GM19025 (cell line): ENCODE data around the gene CLDN5.

ENCODE experiments used
- ATAC-seq: cut with Tn5 transposase; IDR thresholded peaks from one replicate; pipeline ENCODE4 v1.9.1; 2021; ENCODE audit warnings: mild to moderate bottlenecking, low read depth, moderate library complexity; ENCODE audit not compliant: unreplicated experiment

CLDN5 gene, protein sequence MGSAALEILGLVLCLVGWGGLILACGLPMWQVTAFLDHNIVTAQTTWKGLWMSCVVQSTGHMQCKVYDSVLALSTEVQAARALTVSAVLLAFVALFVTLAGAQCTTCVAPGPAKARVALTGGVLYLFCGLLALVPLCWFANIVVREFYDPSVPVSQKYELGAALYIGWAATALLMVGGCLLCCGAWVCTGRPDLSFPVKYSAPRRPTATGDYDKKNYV

DNA sequence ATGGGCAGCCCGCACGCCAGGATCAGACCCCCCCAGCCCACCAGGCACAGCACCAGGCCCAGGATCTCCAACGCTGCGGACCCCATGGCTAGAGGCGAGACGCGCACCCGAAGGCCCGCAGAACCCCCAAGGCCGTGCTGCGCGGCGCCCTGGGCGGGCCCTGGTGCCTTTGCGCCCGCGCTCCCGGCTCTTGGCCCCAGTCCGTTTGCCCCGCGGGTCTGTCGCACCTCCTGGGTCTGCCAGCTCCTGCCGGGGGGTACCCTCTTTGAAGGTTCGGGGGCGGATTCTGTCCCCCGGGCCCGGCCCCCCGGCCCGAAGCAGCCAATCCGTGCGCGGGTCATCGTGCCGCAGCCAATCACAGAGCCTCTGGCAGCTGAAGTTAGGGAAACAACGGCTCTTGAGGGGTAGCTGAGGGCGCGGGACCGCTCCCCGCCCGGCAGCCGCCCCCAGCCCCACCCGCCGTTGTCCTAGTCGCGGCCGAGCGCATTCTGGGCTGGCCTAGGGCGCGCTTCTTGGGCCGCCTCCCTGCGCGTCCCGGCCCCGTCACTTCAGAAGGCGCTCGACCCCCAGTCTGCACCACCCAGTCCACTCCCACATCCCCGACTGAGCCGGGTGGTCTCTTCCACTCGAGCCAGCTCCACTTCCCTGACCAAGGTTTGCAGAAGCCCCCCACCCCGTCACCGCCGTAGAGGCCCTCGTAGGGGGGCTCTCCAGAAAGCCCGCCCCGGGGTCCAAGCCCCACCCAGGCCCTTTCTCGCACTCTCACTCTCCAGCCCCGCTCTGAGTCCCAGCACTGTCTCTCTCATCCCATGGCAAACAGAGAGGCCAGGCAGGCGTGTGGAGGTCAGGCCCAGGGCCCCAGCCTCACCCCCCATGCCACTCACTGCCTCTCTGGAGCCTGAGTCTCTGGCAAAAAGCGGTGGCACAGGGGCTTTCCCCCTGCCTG is at the start of gene CLDN5:
CLDN5 (minus strand) TSS at position 241 of the 946 bp plus-strand sequence; CDS start at position 86, 155 bp downstream.
- no peak for ATAC-seq

DNA sequence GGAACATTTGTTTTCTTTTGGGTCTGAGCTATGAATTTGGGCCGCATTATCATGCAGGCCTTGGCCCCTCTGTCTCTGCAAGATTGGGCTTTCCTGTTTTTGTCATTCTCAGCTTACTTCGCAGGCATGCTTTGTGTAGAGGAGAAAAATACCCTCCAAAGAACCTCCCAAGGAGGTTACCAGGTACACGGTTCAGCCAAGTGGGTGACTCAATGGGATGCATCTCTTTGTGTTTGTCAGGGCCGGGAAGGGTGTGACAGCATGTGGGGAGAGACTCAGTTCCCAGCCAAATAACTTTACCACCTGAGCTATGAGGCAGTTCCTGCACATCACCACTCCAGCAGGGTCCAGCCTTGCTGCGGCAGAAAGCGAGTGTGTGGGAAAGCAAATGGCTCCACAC is 47.8 kb upstream of the CLDN5 start:
- no peak for ATAC-seq

GRCh38 chr22:19571207-19571795 is 47.1 kb upstream of the CLDN5 start:
- ATAC-seq, result no peak

DNA sequence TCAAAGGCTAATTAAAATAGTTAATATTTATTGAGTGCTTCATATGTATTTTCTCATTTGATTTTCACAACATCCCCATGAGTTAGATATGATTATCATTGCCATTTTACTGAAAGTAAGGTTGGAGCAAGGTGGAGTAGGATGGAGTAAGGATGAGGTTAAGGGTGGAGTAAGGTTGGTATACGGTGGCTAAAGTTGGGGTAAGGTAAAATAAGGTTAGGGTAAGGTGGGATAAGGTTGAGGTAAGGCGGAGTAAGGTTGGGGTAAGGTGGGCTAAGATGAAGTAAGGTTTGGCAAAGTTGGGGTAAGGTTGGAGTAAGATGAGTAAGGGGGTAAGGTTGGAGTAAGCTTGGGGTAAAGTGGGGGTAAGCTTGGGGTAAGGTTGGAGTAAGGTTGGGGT is 45.8 kb upstream of the CLDN5 start:
- ATAC-seq, result no peak

GRCh38 chr22:19569276-19569640 is 45.0 kb upstream of the CLDN5 start:
- no peak for ATAC-seq

- no peak for ATAC-seq
Measured at GRCh38 chr22:19568337-19569275, 44.4 kb upstream of the CLDN5 start.

DNA sequence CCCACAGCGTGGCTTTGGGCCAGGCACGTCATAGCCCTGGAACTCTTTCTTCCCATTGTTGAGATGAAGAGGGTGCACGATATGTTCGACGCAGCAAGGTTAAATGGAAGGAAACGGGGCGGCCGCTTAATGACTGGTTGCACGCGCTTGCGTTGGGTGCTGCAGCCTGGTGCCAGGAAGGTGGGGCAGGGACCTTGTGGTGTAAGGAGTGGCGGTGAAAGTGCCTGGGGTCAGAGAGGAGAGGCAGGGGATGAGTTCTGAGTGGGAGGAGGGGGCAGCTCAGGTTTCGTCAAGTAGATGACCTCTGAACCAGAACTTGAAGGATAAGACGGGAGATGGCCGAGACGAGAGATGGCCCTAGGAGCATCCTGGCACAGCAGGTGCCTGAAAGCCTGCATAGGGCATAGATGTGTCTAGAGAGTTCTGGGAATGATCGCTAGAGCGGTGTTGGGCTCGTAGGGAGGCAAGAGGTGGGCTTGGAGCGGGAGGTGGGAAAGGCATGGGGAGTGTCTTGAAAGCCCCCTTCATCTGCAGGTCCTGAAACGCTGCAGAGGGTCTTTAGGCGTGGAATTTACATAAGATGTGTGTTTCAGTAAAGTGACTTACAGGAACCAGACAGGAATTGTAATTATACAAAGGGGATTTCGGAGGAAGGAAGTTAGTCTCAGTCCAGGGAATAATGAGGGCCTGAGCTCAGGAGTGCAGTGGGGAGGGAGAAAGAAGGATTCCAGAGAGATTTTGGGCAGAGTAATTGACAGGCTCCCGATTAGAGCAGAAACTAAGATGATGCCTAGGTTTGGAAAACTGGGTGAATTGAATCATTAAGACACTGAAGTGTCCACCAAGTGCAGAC is 43.2 kb upstream of the CLDN5 start:
- no peak for ATAC-seq

DNA sequence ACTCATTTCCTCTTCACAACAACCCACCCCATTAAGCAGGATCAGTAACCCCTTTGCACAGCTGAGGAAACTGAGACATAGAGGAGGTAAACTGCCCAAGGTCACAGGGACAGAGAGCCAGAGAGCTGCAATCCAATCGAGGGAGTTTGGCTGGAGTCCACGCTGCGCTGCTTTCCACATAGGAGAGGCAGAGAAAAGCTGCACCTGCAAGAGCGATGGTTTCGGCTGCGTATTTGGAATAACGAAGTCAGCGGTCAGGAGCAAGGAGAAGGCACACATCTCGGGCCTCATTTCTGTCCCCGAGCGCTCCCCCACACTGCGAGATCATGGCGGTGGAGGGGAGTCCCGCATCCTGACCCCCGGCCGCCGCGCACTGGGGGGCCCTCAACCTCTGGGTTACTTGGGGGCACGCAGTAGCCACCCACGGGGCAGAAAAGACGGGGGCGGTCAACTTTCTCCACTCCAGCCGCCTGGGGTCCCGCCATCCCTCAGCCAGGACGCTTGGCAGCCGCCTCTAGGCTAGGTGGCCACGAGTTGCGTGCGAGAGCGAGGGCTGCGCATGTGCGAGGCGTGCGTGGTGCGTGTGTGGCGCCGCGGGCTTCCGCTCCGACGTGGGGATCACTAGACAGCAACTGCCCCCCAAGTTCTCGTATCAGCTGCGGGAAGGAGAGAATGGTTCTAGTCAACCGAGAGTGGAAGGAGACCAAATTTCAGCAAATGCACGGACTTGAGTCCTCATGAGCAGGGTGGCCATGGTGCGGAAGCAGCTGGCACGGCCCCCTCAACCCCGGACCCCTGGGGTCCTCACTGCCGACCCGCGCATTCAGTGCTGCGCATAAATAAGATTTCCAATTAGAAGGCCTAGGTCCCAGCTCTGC is 42.3 kb upstream of the CLDN5 start:
- ATAC-seq, result no peak

- no peak for ATAC-seq
Measured at GRCh38 chr22:19565382-19566278, 41.4 kb upstream of the CLDN5 start.

GRCh38 chr22:19559956-19560355 is 35.7 kb upstream of the CLDN5 start:
- ATAC-seq, result no peak

DNA sequence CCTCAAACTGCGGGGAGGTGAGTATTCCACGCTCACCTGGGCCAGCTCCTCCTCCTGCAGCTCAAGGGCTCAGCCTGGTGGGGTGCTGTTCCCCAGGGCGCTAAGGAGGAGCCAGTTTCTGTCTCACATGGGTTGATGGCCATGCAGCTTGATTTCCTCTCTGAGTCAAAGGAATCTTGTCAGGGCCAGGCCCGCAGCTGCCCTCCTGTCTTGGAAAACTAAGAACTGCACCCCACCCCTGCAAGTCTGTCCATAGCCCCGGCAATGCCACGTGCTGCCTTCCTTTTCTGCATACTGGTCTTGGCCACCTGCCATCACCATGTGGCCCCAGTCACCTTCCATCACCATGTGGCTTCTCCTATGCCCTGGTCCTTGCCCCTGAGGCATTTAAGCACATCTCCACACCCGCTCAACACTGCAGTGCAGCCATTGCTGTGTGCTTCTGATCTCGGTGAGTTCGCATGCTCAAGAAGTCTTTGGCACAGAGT is 35.2 kb upstream of the CLDN5 start:
- ATAC-seq, result no peak

DNA sequence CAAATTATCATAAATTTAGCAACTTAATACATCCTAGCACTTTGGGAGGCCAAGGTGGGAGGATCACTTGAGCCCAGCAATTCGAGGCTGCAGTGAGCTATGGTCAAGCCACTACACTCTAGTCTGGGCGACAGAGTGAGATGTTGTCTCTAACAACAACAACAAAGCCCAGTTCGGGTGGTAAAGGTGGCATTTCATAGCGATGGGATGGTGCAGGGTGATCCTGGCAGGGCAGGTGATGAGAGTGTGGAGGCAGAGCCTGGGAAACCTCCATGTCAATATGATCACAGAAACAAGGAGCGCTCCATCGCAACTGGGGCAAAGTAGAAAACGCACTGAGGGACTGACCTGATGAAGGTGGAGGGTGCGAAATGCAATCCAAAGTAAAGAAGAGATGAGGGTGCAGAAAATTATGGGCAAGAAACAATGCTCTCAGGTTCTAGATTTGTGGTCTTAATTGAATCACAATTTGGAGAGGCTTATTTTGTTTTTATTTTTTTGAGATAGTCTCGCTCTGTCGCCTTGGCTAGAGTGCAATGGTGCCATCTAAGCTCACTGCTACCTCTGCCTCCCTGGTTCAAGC is 32.8 kb upstream of the CLDN5 start:
- no peak for ATAC-seq

DNA sequence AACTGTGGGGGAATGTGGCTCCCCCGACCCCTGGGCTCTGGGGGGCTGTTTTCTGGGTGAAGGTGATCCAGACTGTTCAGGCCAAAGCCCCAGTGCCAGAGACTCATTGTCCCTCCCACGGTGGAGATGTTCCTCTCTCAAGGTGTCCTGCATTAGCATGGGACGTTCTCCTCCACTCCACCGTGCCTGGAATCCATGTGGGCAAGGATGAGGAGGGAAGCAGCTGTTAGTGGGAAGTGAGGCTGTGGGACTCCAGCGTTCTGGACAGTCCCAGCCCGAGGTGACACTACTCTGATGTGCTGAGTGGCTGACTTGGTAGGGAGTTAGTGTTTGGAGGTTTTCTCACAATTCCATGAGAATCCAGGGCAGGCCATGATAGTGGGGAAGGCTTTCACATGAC is 31.4 kb upstream of the CLDN5 start:
- no peak for ATAC-seq

DNA sequence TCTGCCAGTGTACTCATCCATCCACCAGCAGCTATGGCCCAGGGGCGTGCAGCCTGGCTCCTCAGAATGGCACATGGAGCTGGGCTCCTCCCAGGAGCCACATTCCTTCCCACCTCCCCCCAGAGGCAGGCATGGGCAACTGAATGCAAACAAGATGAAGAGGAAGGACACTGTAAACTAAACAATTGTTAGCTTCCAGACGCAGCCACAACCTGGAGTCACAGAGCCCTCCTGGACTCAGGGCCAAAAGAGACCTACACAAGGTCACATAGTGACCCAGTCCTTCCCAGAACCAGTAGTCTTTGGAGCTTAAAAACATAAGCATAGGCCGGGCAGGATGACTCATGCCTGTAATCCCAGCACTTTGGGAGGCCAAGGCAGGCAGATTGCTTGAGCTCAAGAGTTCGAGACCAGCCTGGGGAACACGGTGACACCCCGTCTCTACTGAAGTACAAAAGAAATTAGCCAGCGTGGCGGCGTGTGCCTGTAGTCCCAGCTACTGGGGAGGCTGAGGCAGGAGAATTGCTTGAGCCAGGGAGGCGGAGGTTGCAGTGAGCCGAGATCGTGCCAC is 30.7 kb upstream of the CLDN5 start:
- no peak for ATAC-seq

DNA sequence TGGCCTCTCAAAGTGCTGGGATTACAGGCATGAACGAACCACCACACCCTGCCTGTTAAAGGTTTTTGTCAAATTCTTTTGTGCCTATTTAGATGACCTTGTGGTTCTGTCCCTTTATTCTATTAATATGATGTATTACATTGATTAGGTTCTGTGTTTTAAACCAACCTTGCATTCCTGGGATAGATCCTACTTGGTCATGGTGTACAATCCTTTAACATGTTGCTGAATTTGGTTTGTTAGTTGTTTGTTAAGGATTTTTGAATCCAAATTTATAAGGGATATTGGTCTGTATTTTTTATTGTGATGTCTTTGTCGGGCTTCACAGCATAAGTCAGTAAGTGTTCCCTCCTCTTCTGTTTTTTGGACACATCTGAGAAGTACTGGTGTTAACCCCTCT is 29.0 kb upstream of the CLDN5 start:
- ATAC-seq, result no peak

DNA sequence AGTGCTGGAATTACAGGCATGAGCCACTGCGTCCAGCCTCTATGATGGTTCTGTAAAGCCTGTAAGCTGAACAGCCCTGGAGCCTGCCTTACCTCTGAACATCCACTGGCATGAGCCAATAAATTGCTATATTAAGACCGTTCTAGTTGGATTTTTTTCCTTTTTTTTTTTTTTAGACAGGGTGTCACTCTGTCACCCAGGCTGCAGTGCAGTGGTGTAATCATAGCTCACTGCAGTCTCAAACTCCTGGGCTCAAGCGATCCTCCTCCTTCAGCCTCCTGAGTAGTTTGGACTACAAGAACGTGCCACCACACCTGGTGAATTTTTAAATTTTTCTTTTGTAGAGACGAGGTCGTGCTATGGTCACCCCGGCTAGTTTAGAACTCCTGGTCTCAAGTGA is 26.2 kb upstream of the CLDN5 start:
- ATAC-seq, result no peak

- no peak for ATAC-seq
Measured at GRCh38 chr22:19549428-19549827, 25.2 kb upstream of the CLDN5 start.
